ENCODE data around the gene NAPEPLD.
"Not testable (repeated sequence)": the region's sequence is repeated elsewhere in the genome, so short reads cannot be mapped to it uniquely, and the experiment has no call there.

Gene NAPEPLD

GRCh38 chr7:103143868-103144267, 5.0 kb downstream of the NAPEPLD start:
- DNase-seq: no peak

- DNase-seq: no peak
Measured at GRCh38 chr7:103142494-103142893, 6.4 kb downstream of the NAPEPLD start.

GRCh38 chr7:103141753-103142404, 7.0 kb downstream of the NAPEPLD start:
- no peak for DNase-seq

GRCh38 chr7:103140685-103141084, 8.2 kb downstream of the NAPEPLD start:
- no peak for DNase-seq

GRCh38 chr7:103140061-103140460, 8.8 kb downstream of the NAPEPLD start:
- DNase-seq: no peak

- no peak for DNase-seq
Measured at GRCh38 chr7:103134836-103135554, 13.9 kb downstream of the NAPEPLD start.

GRCh38 chr7:103132995-103133688, 15.8 kb downstream of the NAPEPLD start:
- DNase-seq: no peak

- no peak for DNase-seq
Measured at GRCh38 chr7:103130901-103131624, 17.8 kb downstream of the NAPEPLD start.

GRCh38 chr7:103129702-103130549, 19.0 kb downstream of the NAPEPLD start:
- no peak for DNase-seq

- no peak for DNase-seq
Measured at GRCh38 chr7:103127006-103127405, 21.9 kb downstream of the NAPEPLD start.

- DNase-seq: no peak
Measured at GRCh38 chr7:103124429-103124979, 24.4 kb downstream of the NAPEPLD start.

- no peak for DNase-seq
Measured at GRCh38 chr7:103123529-103123928, 25.4 kb downstream of the NAPEPLD start.

- no peak for DNase-seq
Measured at GRCh38 chr7:103121641-103122040, 27.3 kb downstream of the NAPEPLD start.

- no peak for DNase-seq
Measured at GRCh38 chr7:103120362-103120761, 28.5 kb downstream of the NAPEPLD start.

GRCh38 chr7:103119791-103120291, 29.1 kb downstream of the NAPEPLD start:
- no peak for DNase-seq

GRCh38 chr7:103117465-103117864, 31.4 kb downstream of the NAPEPLD start:
- no peak for DNase-seq

- no peak for DNase-seq
Measured at GRCh38 chr7:103116991-103117390, 31.9 kb downstream of the NAPEPLD start.

GRCh38 chr7:103116511-103116910, 32.4 kb downstream of the NAPEPLD start:
- no peak for DNase-seq

GRCh38 chr7:103115771-103116170, 33.1 kb downstream of the NAPEPLD start:
- DNase-seq: no peak

- no peak for DNase-seq
Measured at GRCh38 chr7:103114576-103115008, 34.3 kb downstream of the NAPEPLD start.

GRCh38 chr7:103113164-103113563, 35.7 kb downstream of the NAPEPLD start:
- DNase-seq: no peak

GRCh38 chr7:103106703-103107070, 42.2 kb downstream of the NAPEPLD start:
- not testable (repeated sequence) for DNase-seq
